ENCODE measurements around the gene AGPAT1. TPM values are rescaled to one million over a fixed set of nuclear protein-coding genes. Genes with fewer than 3 reads are reported as not detected.

AGPAT1 gene
- total RNA-seq, 1 donor from 2014 or later, result 57.2 TPM

GRCh38 chr6:32164295-32164694, 11.6 kb downstream of the AGPAT1 start, which contains the start of gene EGFL8:
Gene EGFL8 (plus strand): TSS chr6:32164595. CDS start chr6:32166166, 1,571 bp downstream.
- Histone ChIP-seq H3K27me3 (ENCODE audit: control insufficient read depth, insufficient read depth, low read length) (no peaks in the 10 kb centered on the region), H3K36me3 (ENCODE audit: control insufficient read depth, insufficient read depth, low read length) (peaks cover 1% of the 10 kb centered on the region), H3K4me3 (ENCODE audit: low read depth, low read length) (no peak within 1 kb of the TSS)
- TF ChIP-seq CTCF (IDR thresholded peaks at IDR 0.05; ENCODE audit: insufficient read depth, low read length, poor library complexity, severe bottlenecking), result no peak
- DNase-seq (ENCODE audit: low read depth), result no peak

- no peak overlapping the region for H3K4me3 ChIP-seq (ENCODE audit: low read depth, low read length)
- H3K36me3 ChIP-seq (ENCODE audit: control insufficient read depth, insufficient read depth, low read length), result peaks cover 1% of the 10 kb centered on the region
- DNase-seq (ENCODE audit: low read depth), result no peak
- TF ChIP-seq CTCF (IDR thresholded peaks at IDR 0.05; ENCODE audit: insufficient read depth, low read length, poor library complexity, severe bottlenecking), result no peak
- H3K27me3 ChIP-seq (ENCODE audit: control insufficient read depth, insufficient read depth, low read length), result no peaks in the 10 kb centered on the region
These were observed 12.2 kb downstream of the AGPAT1 start for GRCh38 chr6:32163559-32164258.

GRCh38 chr6:32158052-32158451, 17.8 kb downstream of the AGPAT1 start:
- no peak overlapping the region for H3K4me3 ChIP-seq (ENCODE audit: low read depth, low read length)
- no peak for TF ChIP-seq CTCF (IDR thresholded peaks at IDR 0.05; ENCODE audit: insufficient read depth, low read length, poor library complexity, severe bottlenecking)
- H3K36me3 ChIP-seq (ENCODE audit: control insufficient read depth, insufficient read depth, low read length), result no peaks in the 10 kb centered on the region
- no peak for DNase-seq (ENCODE audit: low read depth)
- H3K27me3 ChIP-seq (ENCODE audit: control insufficient read depth, insufficient read depth, low read length), result no peaks in the 10 kb centered on the region

GRCh38 chr6:32156891-32157290, 19.0 kb downstream of the AGPAT1 start:
- no peaks in the 10 kb centered on the region for H3K27me3 ChIP-seq (ENCODE audit: control insufficient read depth, insufficient read depth, low read length)
- TF ChIP-seq CTCF (IDR thresholded peaks at IDR 0.05; ENCODE audit: insufficient read depth, low read length, poor library complexity, severe bottlenecking), result no peak
- no peaks in the 10 kb centered on the region for H3K36me3 ChIP-seq (ENCODE audit: control insufficient read depth, insufficient read depth, low read length)
- H3K4me3 ChIP-seq (ENCODE audit: low read depth, low read length), result no peak overlapping the region
- no peak for DNase-seq (ENCODE audit: low read depth)

- peak; percentile 68 for TF ChIP-seq CTCF (IDR thresholded peaks at IDR 0.05; ENCODE audit: insufficient read depth, low read length, poor library complexity, severe bottlenecking)
- no peak for DNase-seq (ENCODE audit: low read depth)
- no peaks in the 10 kb centered on the region for H3K36me3 ChIP-seq (ENCODE audit: control insufficient read depth, insufficient read depth, low read length)
- peaks cover 17% of the 10 kb centered on the region for H3K27me3 ChIP-seq (ENCODE audit: control insufficient read depth, insufficient read depth, low read length)
- H3K4me3 ChIP-seq (ENCODE audit: low read depth, low read length), result peak overlapping the region; percentile 61
These were observed 21.2 kb downstream of the AGPAT1 start for GRCh38 chr6:32154514-32155161.
